ENCODE results near the gene CWF19L2. TPM values are rescaled to one million over a fixed set of nuclear protein-coding genes. Genes with fewer than 3 reads are reported as not detected.
A peak's percentile ranks its signal among the peaks of the same experiment; 100 is the strongest.

Gene CWF19L2
- total RNA-seq: 10.7 and 14.6 TPM in 2 replicates
- polyA plus RNA-seq: 4.6 and 5.1 TPM in 2 replicates
- 5.5 TPM in 2 replicates for polyA plus RNA-seq (2012)
- polyA minus RNA-seq (ENCODE audit: low replicate concordance): 0.56 TPM in 1 of 2 replicates, not detected in the other

DNA sequence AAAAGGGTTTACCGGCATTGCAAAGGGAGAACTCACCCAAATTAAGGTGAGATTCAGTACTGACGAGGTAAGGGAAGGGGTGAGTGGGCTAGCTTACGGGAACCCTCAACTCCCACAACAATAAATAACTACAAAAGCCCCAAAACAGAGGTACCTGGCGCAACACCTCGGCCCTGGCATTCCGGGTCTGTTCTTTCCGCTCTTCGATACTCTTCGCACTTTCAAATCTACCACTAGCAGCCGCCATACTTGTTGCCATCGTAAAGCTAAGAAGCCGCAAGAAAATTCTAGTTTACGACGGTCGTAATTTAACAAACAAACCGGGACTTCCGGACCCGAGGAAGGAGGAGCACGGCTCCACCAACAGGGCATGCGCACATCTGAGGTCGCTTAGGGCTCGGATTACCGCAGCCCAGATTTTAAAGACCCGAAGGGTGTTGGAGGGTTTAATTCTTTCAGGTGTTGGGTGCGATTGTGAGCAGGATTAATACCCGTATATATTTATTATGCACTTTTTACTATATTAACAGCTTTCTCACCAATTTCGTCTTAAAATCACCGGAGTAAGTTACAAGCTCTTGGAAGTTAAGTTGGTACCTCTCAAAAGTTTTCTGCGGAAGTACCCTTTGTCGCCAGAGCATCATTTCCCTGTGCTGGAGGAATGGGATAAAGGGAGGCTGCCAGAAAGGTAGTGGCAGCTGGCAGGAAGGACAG is at the start of gene CWF19L2:
TSS of gene CWF19L2 (minus strand) at position 268 of the 714 bp plus-strand sequence. CDS start at position 259, 9 bp downstream.
- Histone ChIP-seq H3K4me1 (ENCODE audit: control insufficient read depth, extremely low read depth, insufficient read depth, low read length) (no peaks in the 10 kb centered on the region), H2AFZ (ENCODE audit: low read length) (peak within 1 kb of the TSS; percentile 95), H3K27me3 (ENCODE audit: control insufficient read depth, insufficient read depth, low read length) (no peaks in the 10 kb centered on the region), H3K4me3 (replicated peaks in 1 of 4; ENCODE audit: control extremely low read depth in 1 of 4, insufficient read depth in 1 of 4, low read depth in 3 of 4, low read length in 4 of 4) (peak within 1 kb of the TSS; percentile 61 to 99 (median 94)), H3K36me3 (ENCODE audit: control insufficient read depth, insufficient read depth, low read length) (peaks cover 5% of the 10 kb centered on the region), H3K9me3 (ENCODE audit: control insufficient read depth, insufficient read depth, low read depth, low read length) (no peaks in the 10 kb centered on the region), H4K20me1 (ENCODE audit: control insufficient read depth, extremely low read depth, insufficient read depth, low read length) (no peaks in the 10 kb centered on the region), H3K27ac (ENCODE audit: insufficient read depth, low read length) (peak within 1 kb of the TSS; percentile 62), H3K79me2 (ENCODE audit: control insufficient read depth, insufficient read depth, low read length) (peaks cover 9% of the 10 kb centered on the region), H3K4me2 (ENCODE audit: extremely low read depth, insufficient read depth, low read length) (peak within 1 kb of the TSS; percentile 100), H3K9ac (ENCODE audit: insufficient read depth, low read length) (peak within 1 kb of the TSS; percentile 48)
- peak; percentile 96 to 97 for DNase-seq (ENCODE audit: low read depth in 2 of 2)
- TF ChIP-seq, protein P1, sequence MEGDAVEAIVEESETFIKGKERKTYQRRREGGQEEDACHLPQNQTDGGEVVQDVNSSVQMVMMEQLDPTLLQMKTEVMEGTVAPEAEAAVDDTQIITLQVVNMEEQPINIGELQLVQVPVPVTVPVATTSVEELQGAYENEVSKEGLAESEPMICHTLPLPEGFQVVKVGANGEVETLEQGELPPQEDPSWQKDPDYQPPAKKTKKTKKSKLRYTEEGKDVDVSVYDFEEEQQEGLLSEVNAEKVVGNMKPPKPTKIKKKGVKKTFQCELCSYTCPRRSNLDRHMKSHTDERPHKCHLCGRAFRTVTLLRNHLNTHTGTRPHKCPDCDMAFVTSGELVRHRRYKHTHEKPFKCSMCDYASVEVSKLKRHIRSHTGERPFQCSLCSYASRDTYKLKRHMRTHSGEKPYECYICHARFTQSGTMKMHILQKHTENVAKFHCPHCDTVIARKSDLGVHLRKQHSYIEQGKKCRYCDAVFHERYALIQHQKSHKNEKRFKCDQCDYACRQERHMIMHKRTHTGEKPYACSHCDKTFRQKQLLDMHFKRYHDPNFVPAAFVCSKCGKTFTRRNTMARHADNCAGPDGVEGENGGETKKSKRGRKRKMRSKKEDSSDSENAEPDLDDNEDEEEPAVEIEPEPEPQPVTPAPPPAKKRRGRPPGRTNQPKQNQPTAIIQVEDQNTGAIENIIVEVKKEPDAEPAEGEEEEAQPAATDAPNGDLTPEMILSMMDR (conservative IDR thresholded peaks at IDR 0.05 in 1 of 2, IDR thresholded peaks at IDR 0.05 in 1 of 2; ENCODE audit: low read depth in 1 of 2, low read length in 2 of 2): no peak
- no peak for TF ChIP-seq EZH2 (IDR thresholded peaks at IDR 0.05; ENCODE audit: low read length, missing control alignments)

- Histone ChIP-seq H3K4me1 (ENCODE audit: control insufficient read depth, extremely low read depth, insufficient read depth, low read length) (no peaks in the 10 kb centered on the region), H3K79me2 (ENCODE audit: control insufficient read depth, insufficient read depth, low read length) (no peaks in the 10 kb centered on the region), H2AFZ (ENCODE audit: low read length) (no peak overlapping the region), H4K20me1 (ENCODE audit: control insufficient read depth, extremely low read depth, insufficient read depth, low read length) (no peaks in the 10 kb centered on the region), H3K4me3 (replicated peaks in 1 of 4; ENCODE audit: control extremely low read depth in 1 of 4, insufficient read depth in 1 of 4, low read depth in 3 of 4, low read length in 4 of 4) (no peak overlapping the region), H3K27me3 (ENCODE audit: control insufficient read depth, insufficient read depth, low read length) (no peaks in the 10 kb centered on the region), H3K4me2 (ENCODE audit: extremely low read depth, insufficient read depth, low read length) (no peak overlapping the region), H3K9ac (ENCODE audit: insufficient read depth, low read length) (no peak overlapping the region), H3K27ac (ENCODE audit: insufficient read depth, low read length) (no peak overlapping the region), H3K36me3 (ENCODE audit: control insufficient read depth, insufficient read depth, low read length) (no peaks in the 10 kb centered on the region), H3K9me3 (ENCODE audit: control insufficient read depth, insufficient read depth, low read depth, low read length) (no peaks in the 10 kb centered on the region)
- no peak for DNase-seq (ENCODE audit: low read depth in 2 of 2)
- TF ChIP-seq, protein P1 (conservative IDR thresholded peaks at IDR 0.05 in 1 of 2, IDR thresholded peaks at IDR 0.05 in 1 of 2; ENCODE audit: low read depth in 1 of 2, low read length in 2 of 2): no peak
- no peak for TF ChIP-seq EZH2 (IDR thresholded peaks at IDR 0.05; ENCODE audit: low read length, missing control alignments)
These were observed 48.1 kb upstream of the CWF19L2 start for GRCh38 chr11:107505647-107506225.

- no peak overlapping the region for H3K4me3 ChIP-seq (replicated peaks in 1 of 4; ENCODE audit: control extremely low read depth in 1 of 4, insufficient read depth in 1 of 4, low read depth in 3 of 4, low read length in 4 of 4)
- no peak overlapping the region for H3K9ac ChIP-seq (ENCODE audit: insufficient read depth, low read length)
- H3K27me3 ChIP-seq (ENCODE audit: control insufficient read depth, insufficient read depth, low read length): no peaks in the 10 kb centered on the region
- no peak for DNase-seq (ENCODE audit: low read depth in 2 of 2)
- no peaks in the 10 kb centered on the region for H3K79me2 ChIP-seq (ENCODE audit: control insufficient read depth, insufficient read depth, low read length)
- H2AFZ ChIP-seq (ENCODE audit: low read length): no peak overlapping the region
- no peak overlapping the region for H3K4me2 ChIP-seq (ENCODE audit: extremely low read depth, insufficient read depth, low read length)
- no peaks in the 10 kb centered on the region for H3K36me3 ChIP-seq (ENCODE audit: control insufficient read depth, insufficient read depth, low read length)
- H3K4me1 ChIP-seq (ENCODE audit: control insufficient read depth, extremely low read depth, insufficient read depth, low read length): no peaks in the 10 kb centered on the region
- H4K20me1 ChIP-seq (ENCODE audit: control insufficient read depth, extremely low read depth, insufficient read depth, low read length): no peaks in the 10 kb centered on the region
- no peak overlapping the region for H3K27ac ChIP-seq (ENCODE audit: insufficient read depth, low read length)
- no peaks in the 10 kb centered on the region for H3K9me3 ChIP-seq (ENCODE audit: control insufficient read depth, insufficient read depth, low read depth, low read length)
- TF ChIP-seq, protein P1 (conservative IDR thresholded peaks at IDR 0.05 in 1 of 2, IDR thresholded peaks at IDR 0.05 in 1 of 2; ENCODE audit: low read depth in 1 of 2, low read length in 2 of 2): no peak
- TF ChIP-seq EZH2 (IDR thresholded peaks at IDR 0.05; ENCODE audit: low read length, missing control alignments): no peak
These were observed 47.4 kb upstream of the CWF19L2 start for GRCh38 chr11:107504981-107505380.
